Stimulated activated CD8-positive, alpha-beta memory T cell treated with anti-CD3 and anti-CD28 coated beads, Interleukin-4, amount 100 ng/mL, for 1 hour (primary cell): ENCODE measurements around the gene NOSIP.

Source experiments
- DNase-seq, 2 donors: peaks; one replicate each; pipeline ENCODE4 v3.0.0-alpha.2; 2020; ENCODE audit warnings: low read depth in 2 of 2, low spot score in 1 of 2

Gene NOSIP

DNA sequence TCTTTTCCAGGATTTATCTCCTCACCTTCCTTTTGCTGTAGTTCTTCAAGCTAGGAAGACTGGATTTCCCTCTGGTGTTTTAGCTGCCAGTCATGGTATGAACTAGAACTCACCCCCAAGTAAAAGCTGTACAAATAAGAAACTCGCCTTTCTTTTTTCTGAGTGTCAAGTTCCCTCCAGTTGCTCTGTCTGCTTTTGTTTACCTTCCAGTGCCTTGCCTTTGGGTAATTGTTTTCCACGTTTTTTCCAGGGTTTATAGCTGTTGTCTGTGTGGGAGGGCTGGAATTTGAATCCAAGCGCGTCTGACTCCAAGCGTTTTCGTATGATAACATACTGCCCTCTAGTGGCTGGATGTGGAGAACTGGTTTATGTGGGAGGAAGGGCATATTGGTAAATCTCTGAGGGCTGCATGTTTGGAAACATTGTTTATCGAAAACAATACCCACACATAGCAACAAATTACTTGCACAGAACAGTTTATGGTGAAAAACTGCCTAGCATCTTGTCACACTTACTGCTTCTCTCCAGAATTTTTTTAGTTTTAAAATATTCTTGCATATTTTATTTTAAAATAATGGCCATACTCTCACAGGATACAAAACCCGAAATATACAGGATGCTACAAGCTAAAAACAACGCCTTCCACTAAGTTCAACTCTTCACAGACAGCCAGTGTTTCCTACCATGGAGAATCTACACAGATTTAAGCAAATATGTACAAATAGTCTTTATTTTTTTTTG lies 33.4 kb downstream of the NOSIP start:
- DNase-seq, result no peak

DNA sequence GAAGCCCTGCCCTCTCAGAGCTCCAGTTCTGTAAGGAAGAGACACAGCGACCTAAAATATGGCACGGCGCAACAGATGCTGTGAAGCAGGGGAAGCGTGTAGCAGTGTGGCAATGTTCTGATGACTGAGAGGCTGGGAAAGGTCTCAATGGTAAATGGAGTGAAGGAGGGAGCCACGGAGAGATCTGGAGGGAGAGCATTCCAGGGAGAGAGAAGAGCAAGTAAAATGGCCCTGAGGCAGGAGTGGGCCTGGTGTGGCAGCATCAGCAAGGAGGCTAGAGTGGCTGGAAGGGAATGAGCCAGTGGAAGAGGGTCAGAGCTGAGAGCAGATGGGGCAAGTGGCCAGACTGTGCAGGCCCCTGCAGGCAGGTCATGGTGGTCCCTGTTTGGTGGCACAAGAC lies 36.2 kb downstream of the NOSIP start:
- no peak for DNase-seq

DNA sequence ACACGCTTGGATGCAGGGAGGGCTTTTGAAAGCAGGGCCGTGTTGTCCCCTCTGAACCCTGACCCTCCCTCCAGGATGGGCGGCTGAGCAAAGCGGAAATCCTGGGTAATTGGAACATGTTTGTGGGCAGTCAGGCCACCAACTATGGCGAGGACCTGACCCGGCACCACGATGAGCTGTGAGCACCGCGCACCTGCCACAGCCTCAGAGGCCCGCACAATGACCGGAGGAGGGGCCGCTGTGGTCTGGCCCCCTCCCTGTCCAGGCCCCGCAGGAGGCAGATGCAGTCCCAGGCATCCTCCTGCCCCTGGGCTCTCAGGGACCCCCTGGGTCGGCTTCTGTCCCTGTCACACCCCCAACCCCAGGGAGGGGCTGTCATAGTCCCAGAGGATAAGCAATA lies 37.3 kb downstream of the NOSIP start:
- DNase-seq, result no peak

DNA sequence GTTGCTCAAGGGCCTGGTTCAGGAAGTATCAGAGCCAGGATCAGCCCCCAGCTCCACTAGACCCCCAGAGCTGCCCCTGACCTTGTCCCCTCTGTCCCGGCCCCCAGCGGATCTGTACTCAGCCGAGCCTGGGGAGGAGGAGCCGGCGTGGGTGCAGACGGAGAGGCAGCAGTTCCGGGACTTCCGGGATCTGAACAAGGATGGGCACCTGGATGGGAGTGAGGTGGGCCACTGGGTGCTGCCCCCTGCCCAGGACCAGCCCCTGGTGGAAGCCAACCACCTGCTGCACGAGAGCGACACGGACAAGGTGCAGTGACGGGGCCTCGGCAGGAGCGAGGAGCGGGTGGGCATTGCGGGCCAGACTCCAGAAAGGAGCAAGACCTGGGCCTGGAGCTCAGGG lies 37.9 kb downstream of the NOSIP start:
- DNase-seq, result no peak

DNA sequence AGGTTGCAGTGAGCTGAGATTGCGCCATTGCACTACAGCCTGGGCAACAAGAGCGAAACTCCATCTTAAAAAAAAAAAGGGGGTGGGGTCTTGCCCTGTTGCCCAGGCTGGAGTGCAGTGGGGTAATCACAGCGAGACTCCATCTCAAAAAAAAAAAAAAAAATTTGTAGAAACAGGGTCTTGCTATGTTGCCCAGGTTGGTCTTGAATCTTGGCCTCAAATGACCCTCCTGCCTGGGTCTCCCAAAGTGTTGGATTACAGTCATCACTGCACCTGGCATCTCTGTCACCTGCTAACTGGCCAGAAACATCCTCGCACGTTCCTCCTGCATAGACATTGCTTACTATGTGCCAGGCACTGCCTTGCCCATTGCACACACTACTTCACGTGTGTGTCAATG lies 38.4 kb downstream of the NOSIP start:
- no peak for DNase-seq

DNA sequence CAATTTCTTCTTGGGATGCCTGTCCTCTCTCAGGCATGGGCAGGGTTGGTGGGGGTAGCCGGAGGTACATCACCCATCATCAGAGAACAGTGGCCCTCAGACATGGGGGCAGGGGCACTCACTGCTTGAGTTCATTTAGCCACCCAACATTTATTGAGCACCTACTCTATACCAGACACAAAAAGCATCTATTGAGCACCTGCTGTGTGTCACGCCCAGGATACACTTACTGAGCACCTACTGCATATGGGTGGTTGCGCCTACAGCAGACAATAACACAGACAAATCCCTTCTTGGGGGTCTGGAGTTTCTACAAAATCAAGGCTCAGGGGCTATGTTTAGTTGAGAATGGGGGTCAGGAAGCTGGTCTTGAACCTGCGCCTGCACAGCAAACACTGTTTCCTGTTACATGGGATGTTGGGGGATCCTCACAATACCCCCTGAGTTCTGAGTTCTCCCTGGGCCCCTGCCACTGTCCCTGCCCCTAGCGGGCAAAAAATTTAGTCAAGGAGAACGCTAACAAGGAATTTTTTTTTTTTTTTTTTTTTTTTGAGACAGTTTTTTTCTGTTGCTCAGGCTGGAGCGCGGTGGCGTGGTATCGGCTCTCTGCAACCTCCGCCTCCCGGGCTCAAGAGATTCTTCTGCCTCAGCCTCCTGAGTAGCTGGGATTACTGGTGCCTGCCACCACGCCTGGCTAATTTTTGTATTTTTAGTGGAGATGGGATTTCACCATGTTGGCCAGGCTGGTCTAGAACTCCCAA lies 41.0 kb downstream of the NOSIP start:
- no peak for DNase-seq

DNA sequence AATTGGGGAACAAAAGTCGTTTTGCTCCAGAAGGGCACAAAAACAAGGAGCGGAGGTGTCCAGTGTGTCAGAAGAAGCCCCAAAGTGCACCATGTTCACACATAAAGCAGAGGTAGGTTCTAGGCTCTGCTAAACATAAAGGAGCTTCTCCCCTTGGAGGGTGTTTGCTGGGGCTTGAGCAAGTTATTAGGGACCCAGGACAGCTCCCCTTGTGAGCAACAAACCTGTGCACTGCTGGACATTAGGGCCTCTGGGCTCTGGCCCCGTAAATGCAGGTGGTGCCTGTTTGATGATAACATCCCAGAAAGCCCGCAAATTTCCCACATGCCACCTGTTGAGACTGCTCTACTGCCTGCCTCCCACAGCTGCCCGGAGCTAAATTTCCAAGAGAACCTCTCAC lies 41.7 kb downstream of the NOSIP start:
- no peak for DNase-seq

DNA sequence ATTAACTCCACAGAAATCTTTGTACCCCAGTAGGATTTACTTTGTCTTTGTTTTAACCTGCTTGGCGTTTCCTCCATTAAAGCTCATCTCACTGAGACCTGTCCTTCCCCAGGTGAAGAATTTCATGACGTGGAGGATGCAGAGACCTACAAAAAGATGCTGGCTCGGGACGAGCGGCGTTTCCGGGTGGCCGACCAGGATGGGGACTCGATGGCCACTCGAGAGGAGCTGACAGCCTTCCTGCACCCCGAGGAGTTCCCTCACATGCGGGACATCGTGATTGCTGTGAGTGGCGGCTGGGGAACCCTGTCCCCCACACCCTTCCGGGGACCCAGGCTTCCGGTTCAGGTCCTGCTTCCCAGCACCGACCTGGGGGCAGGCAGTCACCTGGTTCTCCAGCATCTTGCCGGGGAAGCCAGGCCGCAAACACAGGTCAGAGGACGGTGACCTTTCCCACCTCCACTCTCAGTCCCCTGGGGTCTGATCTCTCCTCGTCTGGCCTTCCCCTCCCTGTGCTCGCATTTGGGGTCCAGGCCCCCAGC lies 43.4 kb downstream of the NOSIP start:
- no peak for DNase-seq

DNA sequence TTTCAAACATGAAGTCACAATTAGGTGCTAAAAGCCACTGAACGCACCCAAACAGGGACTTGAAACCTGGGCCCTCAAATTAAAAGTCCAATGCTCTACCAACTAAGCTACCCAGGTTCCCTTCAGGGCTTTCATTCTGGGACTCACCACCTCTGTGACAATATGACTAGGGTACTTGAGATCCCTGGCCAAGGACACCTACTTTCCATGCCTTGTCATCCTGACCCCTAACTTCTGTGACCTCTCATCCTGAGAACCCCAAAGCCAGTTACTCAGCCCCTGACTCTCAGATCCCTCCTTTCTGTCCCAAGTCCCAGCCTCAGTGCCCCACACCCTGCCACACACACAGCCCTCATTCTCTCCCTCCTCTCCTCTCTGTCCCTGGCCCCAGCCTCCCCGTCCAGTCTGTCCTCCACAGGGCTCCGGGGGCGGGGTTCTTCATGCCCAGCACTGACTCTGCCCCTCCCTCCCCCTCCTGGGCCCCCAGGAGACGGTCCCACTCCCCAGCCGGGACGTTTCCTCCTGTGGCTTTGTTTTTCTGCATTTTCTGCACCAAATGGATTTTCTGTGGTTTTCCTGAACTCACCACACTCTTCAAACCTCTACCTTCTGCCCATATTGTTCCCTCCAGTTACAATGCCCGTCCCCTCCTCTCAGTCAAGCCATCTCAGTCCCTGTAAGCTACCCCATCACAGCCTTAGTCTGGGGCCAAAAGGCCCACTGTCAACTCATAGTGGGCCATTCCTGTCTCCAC lies 45.5 kb downstream of the NOSIP start:
- no peak for DNase-seq

DNA sequence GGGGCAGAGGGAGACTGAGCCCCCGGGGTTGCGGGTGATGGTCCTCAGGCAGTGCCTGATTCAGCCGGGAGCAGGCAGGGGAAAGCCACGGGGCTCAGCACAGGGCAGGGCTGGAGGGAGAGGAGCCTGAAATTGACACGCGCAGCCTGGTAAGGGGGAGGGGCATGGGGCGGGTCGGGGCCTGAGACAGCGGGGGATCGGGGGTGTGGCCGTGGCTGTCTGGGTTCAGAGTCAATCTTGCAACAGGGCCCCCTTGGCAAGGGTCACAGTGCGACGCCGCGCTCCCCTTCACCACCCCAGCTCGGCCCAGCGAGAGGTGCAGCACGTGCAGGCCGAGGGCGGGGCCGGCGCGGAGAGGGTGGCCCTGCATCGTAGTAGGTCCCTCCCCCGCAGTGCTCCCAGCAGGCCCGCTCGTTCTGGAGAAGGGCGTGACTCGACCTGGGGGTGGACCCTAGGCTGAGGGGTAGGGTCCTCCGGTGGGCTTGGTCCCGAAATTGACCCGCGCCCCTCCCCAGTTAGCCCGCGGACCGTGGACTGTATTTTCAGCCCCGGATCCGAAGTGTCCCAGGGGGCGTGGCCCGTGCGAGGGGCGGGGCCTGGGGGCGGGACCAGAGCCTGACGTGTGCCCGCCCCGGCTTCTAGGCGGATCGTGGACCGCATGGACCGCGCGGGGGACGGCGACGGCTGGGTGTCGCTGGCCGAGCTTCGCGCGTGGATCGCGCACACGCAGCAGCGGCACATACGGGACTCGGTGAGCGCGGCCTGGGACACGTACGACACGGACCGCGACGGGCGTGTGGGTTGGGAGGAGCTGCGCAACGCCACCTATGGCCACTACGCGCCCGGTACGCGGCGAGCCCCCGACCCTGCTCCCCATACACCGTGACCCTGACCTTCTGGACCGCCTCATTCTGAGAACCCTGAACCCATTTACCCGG lies 46.5 kb downstream of the NOSIP start:
- peak; percentile 69 to 72 for DNase-seq

DNA sequence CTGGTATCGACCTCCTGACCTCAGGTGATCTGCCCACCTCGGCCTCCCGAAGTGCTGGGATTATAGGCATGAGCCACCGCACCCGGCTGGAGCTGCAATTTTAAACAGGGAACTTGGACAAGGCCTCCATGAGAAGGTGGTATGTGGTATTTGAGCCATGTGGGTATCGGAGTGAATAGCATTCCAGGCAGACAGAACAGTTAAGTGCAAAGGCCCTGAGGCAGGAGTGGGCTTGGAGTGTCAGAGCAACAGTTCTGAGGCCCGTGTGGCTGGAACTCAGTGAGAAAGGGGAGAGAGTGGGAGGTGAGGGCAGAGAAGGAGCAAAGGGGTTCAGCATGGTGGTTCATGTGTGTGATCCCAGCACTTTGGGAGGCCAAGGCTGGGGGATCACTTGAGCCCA lies 49.6 kb downstream of the NOSIP start:
- DNase-seq, result no peak

DNA sequence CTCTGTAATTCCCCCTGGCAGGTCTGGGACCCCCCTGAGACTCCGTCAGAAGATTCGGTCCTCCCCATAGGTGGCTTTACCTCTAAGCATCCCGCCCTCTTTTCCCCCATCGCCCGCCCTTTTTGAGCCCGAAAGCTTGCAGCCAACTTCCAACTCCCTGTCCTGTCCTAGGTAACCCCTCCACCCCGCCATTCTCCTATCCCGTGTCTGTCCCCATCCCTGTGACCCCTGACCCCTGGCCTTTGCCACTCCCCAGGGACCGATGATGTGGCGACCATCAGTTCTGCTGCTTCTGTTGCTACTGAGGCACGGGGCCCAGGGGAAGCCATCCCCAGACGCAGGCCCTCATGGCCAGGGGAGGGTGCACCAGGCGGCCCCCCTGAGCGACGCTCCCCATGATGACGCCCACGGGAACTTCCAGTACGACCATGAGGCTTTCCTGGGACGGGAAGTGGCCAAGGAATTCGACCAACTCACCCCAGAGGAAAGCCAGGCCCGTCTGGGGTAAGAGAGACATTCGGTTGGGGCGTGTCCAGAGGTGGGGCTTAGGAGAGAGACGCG lies 52.1 kb downstream of the NOSIP start:
- DNase-seq, result no peak

DNA sequence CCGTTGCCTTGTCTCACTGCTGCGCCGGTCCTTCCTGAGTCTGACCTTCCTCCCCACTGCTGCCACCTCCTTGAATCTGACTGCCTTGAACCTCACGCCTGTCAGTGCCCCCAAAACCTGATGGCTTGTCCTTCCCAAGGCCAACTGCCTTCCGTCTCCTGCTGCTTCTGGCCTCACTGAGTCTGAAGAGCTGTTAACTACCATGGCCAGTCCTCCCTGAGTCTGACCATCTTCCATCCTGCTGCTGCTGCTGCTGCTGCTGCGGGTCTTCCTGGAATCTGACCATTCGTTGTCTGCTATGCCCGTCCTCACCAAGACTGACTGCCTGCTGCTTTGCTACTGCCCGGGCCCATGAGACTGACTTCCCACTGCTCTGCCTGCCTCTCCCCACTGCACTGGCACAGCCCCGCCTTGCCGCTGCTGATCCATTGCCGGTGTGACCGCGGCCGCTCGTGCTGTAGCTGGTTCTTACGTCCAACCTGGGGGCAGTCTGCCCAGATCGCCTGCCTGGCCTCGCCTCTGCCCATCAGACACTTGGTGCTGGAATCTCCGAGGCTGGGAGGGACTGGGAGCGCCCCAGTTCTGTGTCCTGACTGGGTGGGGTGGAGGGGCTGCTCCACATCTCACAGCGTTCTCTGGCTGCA lies 55.4 kb downstream of the NOSIP start:
- no peak for DNase-seq

DNA sequence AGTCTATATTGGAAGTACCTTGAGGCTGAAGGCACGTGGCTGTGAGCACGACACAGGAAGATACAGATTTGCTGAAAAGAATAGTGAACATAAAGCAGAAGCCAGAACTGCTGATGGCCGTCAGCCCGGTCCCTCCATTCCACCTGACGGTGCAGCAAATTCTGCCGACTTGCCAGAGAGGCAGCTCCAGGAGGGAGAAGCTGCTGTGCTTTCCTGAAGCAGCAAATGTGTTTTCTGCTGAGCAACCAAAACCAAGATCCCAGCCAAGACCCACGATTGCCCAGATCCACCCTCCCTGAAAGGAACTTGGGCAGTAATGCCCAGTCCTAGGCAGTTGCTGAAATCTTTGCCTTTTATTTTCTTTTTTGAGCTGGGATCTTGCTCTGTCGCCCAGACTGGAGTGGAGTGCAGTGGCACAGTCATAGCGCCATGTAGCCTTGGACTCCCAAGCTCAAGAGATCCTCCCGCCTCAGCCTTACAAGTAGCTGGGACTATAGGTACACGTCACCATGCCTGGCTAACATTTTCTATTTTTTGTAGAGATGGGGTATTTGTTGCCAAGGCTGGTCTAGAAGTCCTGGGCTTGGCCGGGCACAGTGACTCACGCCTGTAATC lies 59.5 kb downstream of the NOSIP start:
- DNase-seq, result no peak

DNA sequence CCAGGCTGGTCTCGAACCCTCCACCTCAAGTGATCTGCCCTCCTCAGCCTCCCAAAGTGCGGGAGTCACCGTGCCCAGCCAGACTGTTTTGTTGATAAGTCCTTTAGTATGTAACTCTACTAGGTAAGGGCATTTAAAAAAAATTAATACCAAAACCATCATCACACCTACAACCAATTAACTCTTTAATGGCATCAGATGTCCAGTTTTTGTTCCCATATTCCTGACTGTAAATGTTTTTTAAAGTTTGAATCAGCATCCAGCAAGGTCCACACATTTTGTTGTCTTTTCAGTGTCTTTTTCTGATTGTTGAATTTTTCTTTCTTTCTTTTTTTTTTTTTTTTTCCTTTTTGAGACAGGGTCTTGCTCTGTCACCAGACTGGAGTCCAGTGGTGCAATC lies 62.3 kb downstream of the NOSIP start:
- no peak for DNase-seq

DNA sequence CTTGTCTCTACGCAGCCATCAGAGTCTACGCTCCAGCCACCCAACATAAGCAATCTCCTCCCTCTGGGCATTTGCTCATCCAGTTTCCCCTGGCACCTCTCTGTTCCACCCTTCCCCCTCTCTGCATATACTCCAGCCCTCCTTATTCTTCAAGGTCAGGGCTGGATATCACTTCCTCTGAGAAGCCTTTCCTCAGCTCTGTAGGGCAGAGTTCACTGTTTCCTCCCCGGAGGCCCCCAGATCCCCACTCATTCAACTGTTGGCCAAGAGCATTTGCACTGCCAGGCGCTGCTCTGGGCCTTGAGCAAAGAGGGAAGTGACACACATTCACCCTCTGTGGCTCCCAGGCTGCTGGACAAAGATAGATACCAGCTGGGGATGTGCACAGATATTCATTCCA lies 64.6 kb downstream of the NOSIP start:
- no peak for DNase-seq

DNA sequence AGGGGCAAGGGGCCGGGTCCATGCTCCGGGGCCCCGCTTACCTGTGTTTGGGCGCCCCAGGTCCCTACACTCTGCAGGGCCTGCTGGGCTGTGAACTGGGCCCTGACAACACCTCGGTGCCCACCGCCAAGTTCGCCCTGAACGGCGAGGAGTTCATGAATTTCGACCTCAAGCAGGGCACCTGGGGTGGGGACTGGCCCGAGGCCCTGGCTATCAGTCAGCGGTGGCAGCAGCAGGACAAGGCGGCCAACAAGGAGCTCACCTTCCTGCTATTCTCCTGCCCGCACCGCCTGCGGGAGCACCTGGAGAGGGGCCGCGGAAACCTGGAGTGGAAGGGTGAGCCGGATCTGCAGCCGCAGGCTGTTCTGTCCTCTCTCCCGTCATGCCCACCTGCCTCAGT lies 66.2 kb downstream of the NOSIP start:
- DNase-seq, result no peak

DNA sequence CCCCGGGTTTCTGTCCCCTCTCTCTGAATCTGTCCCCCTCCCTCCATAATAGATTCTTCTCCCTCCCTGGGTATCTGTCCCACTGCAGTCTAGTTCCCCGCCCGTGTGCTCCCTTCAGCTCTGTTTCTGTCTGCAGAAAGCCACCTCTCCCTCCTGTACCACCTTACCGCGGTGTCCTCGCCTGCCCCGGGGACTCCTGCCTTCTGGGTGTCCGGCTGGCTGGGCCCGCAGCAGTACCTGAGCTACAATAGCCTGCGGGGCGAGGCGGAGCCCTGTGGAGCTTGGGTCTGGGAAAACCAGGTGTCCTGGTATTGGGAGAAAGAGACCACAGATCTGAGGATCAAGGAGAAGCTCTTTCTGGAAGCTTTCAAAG lies 66.6 kb downstream of the NOSIP start:
- no peak for DNase-seq

DNA sequence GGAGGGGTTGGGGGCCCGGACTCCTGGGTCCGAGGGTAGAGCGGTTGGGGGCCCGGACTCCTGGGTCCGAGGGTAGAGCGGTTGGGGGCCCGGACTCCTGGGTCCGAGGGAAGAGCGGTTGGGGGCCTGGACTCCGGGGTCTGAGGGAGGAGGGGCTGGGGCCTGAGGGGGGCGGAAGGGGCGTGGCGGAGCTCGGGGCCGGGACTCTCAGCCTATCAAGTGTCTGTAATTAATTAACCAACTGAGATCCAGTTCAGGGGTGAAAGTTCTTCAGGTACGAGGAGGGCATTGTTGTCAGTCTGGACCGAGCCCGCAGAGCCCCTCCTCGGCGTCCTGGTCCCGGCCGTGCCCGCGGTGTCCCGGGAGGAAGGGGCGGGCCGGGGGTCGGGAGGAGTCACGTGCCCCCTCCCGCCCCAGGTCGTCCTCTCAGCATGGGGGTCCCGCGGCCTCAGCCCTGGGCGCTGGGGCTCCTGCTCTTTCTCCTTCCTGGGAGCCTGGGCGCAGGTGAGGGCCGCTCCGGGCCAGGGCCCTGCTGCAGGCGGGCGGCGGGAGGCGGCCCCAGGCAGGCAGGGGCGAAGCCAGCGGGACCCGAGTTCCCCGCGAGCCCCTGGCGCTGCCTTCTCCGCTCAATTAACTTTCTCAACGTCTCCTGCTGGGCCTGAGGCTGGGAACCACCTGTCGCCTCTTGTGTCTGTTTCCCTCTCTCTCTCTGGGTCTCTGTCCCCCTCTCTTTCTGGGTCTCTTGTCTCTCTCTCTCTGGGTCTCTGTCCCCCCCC lies 67.2 kb downstream of the NOSIP start:
- no peak for DNase-seq
